Prostate gland (tissue), 2 donors: ENCODE results near the gene PAF1.

Experiments
- POLR2A ChIP-seq: fragments of 450-650 bp; IDR thresholded peaks from one replicate; pipeline ENCODE4 v1.6.1; 2016; ENCODE audit warnings: antibody characterized with exemption, mild to moderate bottlenecking
- POLR2AphosphoS5 ChIP-seq: sonication (generic); formaldehyde crosslinking; IDR thresholded peaks from one replicate; pipeline ENCODE4 v1.6.1; 2017; ENCODE audit warnings: antibody characterized with exemption
- TF ChIP-seq, protein P1 (sequence below), 4 experiments: fragments of 200-600 bp in 2 of 4; fragments of 450-650 bp in 2 of 4; sonication (generic) in 2 of 4; IDR thresholded peaks; 1 replicate in 3 of 4; 2 replicates in 1 of 4; pipeline ENCODE4 v1.5.1; 2016 to 2019; ENCODE audit warnings: antibody characterized with exemption in 4 of 4, mild to moderate bottlenecking in 2 of 4, moderate library complexity in 2 of 4

DNA sequence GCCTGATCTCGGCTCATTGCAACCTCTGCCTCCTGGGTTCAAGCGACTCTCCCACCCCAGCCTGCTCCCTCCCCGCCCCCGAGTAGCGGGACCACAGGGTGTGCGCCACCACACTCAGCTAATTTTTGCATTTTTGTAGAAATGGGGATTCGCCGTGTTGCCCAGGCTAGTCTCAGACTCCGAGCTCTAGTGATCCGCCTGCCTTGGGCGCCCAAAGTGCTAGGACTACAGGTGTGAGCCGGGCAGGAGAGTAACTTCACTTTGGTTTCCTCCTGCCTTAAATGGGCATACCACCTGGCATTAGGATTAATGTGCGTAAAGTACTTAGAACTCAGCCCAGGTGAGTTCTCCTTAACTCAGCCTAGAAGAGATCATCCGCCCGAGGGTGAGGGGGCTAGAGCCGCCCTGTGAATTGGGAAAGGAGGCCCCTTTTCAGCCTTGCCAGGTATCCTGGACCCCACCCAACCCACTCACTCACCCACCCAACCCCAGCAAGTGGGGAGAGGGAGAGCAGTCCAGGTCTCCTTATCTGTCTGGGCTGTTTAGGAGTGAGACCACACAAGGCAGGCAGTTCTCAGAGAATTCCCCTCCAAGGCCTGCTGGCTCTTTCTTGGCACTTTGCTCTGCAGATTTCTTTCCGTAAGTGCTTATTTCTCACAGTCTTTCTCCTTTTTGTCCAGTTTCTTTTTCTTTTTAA is 14.5 kb upstream of the PAF1 start:
- TF ChIP-seq POLR2A (no peak), POLR2AphosphoS5 (no peak)
- TF ChIP-seq, protein P1, sequence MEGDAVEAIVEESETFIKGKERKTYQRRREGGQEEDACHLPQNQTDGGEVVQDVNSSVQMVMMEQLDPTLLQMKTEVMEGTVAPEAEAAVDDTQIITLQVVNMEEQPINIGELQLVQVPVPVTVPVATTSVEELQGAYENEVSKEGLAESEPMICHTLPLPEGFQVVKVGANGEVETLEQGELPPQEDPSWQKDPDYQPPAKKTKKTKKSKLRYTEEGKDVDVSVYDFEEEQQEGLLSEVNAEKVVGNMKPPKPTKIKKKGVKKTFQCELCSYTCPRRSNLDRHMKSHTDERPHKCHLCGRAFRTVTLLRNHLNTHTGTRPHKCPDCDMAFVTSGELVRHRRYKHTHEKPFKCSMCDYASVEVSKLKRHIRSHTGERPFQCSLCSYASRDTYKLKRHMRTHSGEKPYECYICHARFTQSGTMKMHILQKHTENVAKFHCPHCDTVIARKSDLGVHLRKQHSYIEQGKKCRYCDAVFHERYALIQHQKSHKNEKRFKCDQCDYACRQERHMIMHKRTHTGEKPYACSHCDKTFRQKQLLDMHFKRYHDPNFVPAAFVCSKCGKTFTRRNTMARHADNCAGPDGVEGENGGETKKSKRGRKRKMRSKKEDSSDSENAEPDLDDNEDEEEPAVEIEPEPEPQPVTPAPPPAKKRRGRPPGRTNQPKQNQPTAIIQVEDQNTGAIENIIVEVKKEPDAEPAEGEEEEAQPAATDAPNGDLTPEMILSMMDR (IDR thresholded peaks at IDR 0.05) = no peak
